Ascending aorta (tissue), 2 donors: ENCODE measurements around the gene ITPKB. TPM values are rescaled to one million over a fixed set of nuclear protein-coding genes. Genes with fewer than 3 reads are reported as not detected.

Source experiments
- DNase-seq, 2 donors: peaks; one replicate each; pipeline ENCODE4 v3.0.0-alpha.2; 2019; ENCODE audit warnings: low spot score in 2 of 2
- H3K27ac ChIP-seq, 2 donors: fragments of 200-600 bp; sonication (generic); one replicate each; pipeline ENCODE4 v1.5.1; 2016 to 2017; ENCODE audit warnings: mild to moderate bottlenecking in 1 of 2
- H3K27me3 ChIP-seq: fragments of 200-600 bp; sonication (generic); one replicate; pipeline ENCODE4 v1.5.1; 2017
- H3K36me3 ChIP-seq, 2 donors: fragments of 200-600 bp; sonication (generic); one replicate each; pipeline ENCODE4 v1.5.1; 2016
- H3K4me1 ChIP-seq, 2 donors: fragments of 200-600 bp; sonication (generic); one replicate each; pipeline ENCODE4 v1.5.1; 2016 to 2017; ENCODE audit warnings: mild to moderate bottlenecking in 1 of 2
- H3K4me3 ChIP-seq, 2 donors: fragments of 200-600 bp; sonication (generic); one replicate each; pipeline ENCODE4 v1.5.1; 2016 to 2017; ENCODE audit warnings: mild to moderate bottlenecking in 1 of 2
- H3K9me3 ChIP-seq, 2 donors: fragments of 200-600 bp; sonication (generic); one replicate each; pipeline ENCODE4 v1.5.1; 2016
- CTCF ChIP-seq, 3 experiments: fragments of 200-600 bp in 2 of 3; fragments of 450-650 bp in 1 of 3; sonication (generic) in 2 of 3; IDR thresholded peaks; one replicate each; pipeline ENCODE4 v1.5.1; 2016 to 2019; ENCODE audit warnings: antibody characterized with exemption in 3 of 3, mild to moderate bottlenecking in 1 of 3, moderate library complexity in 1 of 3
- intact Hi-C: fragments of 100-400 bp; cut with DNase I; formaldehyde crosslinking; loops from one replicate; pipeline ENCODE4 v1.15.1; 2023
- total RNA-seq: library from RNA; depleted of rRNA; stranded (reverse); fragments of >200 nt; gene quantifications from one replicate; pipeline ENCODE4 v1.1.0, GENCODE V29; 2016

The ITPKB gene
- total RNA-seq, 1 donor from 2014 or later = 27.5 TPM

- Histone ChIP-seq H3K27me3 (no peaks in the 10 kb centered on the region), H3K27ac (peak overlapping the region; percentile 91 to 95), H3K36me3 (no peaks in the 10 kb centered on the region), H3K4me1 (peaks cover 19 to 37% of the 10 kb centered on the region in 2 donors), H3K9me3 (no peaks in the 10 kb centered on the region), H3K4me3 (no peak overlapping the region)
- no peak for DNase-seq
- intact Hi-C loops = no loop called here
- no peak for TF ChIP-seq CTCF (IDR thresholded peaks at IDR 0.05)
Measured at GRCh38 chr1:226668173-226668560, 70.9 kb downstream of the ITPKB start.

- Histone ChIP-seq H3K27me3 (no peaks in the 10 kb centered on the region), H3K4me1 (peaks cover 31 to 50% of the 10 kb centered on the region in 2 donors), H3K36me3 (no peaks in the 10 kb centered on the region), H3K4me3 (no peak overlapping the region), H3K9me3 (no peaks in the 10 kb centered on the region), H3K27ac (peak overlapping the region; percentile 91 to 95)
- DNase-seq = no peak
- intact Hi-C loops = no loop called here
- TF ChIP-seq CTCF (IDR thresholded peaks at IDR 0.05) = no peak
Measured at GRCh38 chr1:226666692-226667091, 72.4 kb downstream of the ITPKB start.

GRCh38 chr1:226666164-226666506, 72.9 kb downstream of the ITPKB start:
- no peaks in the 10 kb centered on the region for H3K9me3 ChIP-seq
- H3K27me3 ChIP-seq = no peaks in the 10 kb centered on the region
- intact Hi-C loops = no loop called here
- H3K27ac ChIP-seq = peak overlapping the region; percentile 91 to 95
- H3K36me3 ChIP-seq = no peaks in the 10 kb centered on the region
- no peak for TF ChIP-seq CTCF (IDR thresholded peaks at IDR 0.05)
- no peak overlapping the region for H3K4me3 ChIP-seq
- peaks cover 36 to 56% of the 10 kb centered on the region in 2 donors for H3K4me1 ChIP-seq
- DNase-seq = no peak

- intact Hi-C loops = loop anchor here (1.0 kb wide), 1 partner anchor 14 kb away; no protein-coding TSS in a partner anchor
- peak overlapping the region; percentile 91 to 95 for H3K27ac ChIP-seq
- H3K27me3 ChIP-seq = no peaks in the 10 kb centered on the region
- H3K9me3 ChIP-seq = no peaks in the 10 kb centered on the region
- H3K4me1 ChIP-seq = peaks cover 41 to 61% of the 10 kb centered on the region in 2 donors
- H3K36me3 ChIP-seq = no peaks in the 10 kb centered on the region
- H3K4me3 ChIP-seq = no peak overlapping the region
- no peak for TF ChIP-seq CTCF (IDR thresholded peaks at IDR 0.05)
- no peak for DNase-seq
Measured at GRCh38 chr1:226665505-226666163, 73.4 kb downstream of the ITPKB start.

- no peak for TF ChIP-seq CTCF (IDR thresholded peaks at IDR 0.05)
- DNase-seq = peak in 1 of 2 donors; percentile 92
- Histone ChIP-seq H3K36me3 (no peaks in the 10 kb centered on the region), H3K4me1 (peaks cover 42 to 70% of the 10 kb centered on the region in 2 donors), H3K4me3 (peak overlapping the region in 1 of 2 donors; percentile 32), H3K9me3 (no peaks in the 10 kb centered on the region), H3K27me3 (no peaks in the 10 kb centered on the region), H3K27ac (peak overlapping the region; percentile 91 to 95)
- intact Hi-C loops = loop anchor here (1.0 kb wide), 1 partner anchor 15 kb away; no protein-coding TSS in a partner anchor
Measured at GRCh38 chr1:226664413-226665101, 74.5 kb downstream of the ITPKB start.
